B cell (primary cell): ENCODE data around the gene SCGB2A2. TPM values are rescaled to one million over a fixed set of nuclear protein-coding genes. Genes with fewer than 3 reads are reported as not detected.

ENCODE experiments used
- ATAC-seq: fragments of 200-7000 bp; cut with Tn5 transposase; one replicate; pipeline ENCODE4 v1.10.0; 2021; ENCODE audit warnings: low read depth, mild to moderate bottlenecking, moderate number of reproducible peaks, moderate library complexity
- CTCF ChIA-PET: fragments of 350-600 bp; sonication (Branson Sonifier 250); formaldehyde crosslinking; loops from one replicate; lab custom pipeline; 2021; ENCODE audit warnings: antibody characterized with exemption, inconsistent platforms; lab: Charles Lee
- POLR2A ChIA-PET: fragments of 350-600 bp; sonication (Branson Sonifier 250); formaldehyde crosslinking; loops from one replicate; lab custom pipeline; 2021; ENCODE audit warnings: antibody characterized with exemption; lab: Charles Lee
- DNase-seq: peaks from one replicate; pipeline ENCODE4 v3.0.0; 2013
- H2AFZ ChIP-seq: 2 replicates; pipeline ENCODE4 v1.6.1; 2012; ENCODE audit warnings: mild to moderate bottlenecking, low read depth, low read length; ENCODE audit not compliant: insufficient read depth, poor library complexity, severe bottlenecking
- H3K27ac ChIP-seq, 2 donors: 1 replicate in 1 of 2; 2 replicates in 1 of 2; pipeline ENCODE4 v1.5.1; 2012 to 2013; ENCODE audit warnings: low read length in 2 of 2, mild to moderate bottlenecking in 2 of 2, moderate library complexity in 1 of 2
- H3K27me3 ChIP-seq, 4 experiments: fragments of 200-600 bp in 1 of 4; sonication (generic) in 1 of 4; replicated peaks in 1 of 4; 1 replicate in 2 of 4; 2 replicates in 2 of 4; pipeline versions ENCODE4 v1.6.1 to v1.7.0; 2013 to 2016; ENCODE audit warnings: low read length in 3 of 4, mild to moderate bottlenecking in 2 of 4, mixed read lengths in 1 of 4, moderate library complexity in 1 of 4; ENCODE audit not compliant: insufficient read depth in 4 of 4, control insufficient read depth in 3 of 4; ENCODE audit errors: control extremely low read depth in 1 of 4
- H3K36me3 ChIP-seq, 2 experiments: replicated peaks in 1 of 2; 1 replicate in 1 of 2; 2 replicates in 1 of 2; pipeline versions ENCODE4 v1.6.1 to v1.7.1; 2013; ENCODE audit warnings: low read length in 1 of 2; ENCODE audit not compliant: insufficient read depth in 2 of 2, control insufficient read depth in 1 of 2; ENCODE audit errors: control extremely low read depth in 1 of 2, extremely low read depth in 1 of 2
- H3K4me1 ChIP-seq, 2 donors: fragments of 200-600 bp in 1 of 2; sonication (generic) in 1 of 2; 1 replicate in 1 of 2; 2 replicates in 1 of 2; pipeline versions ENCODE4 v1.5.1 to v1.6.1; 2013 to 2017; ENCODE audit warnings: low read length in 2 of 2; ENCODE audit not compliant: control insufficient read depth in 2 of 2, insufficient read depth in 2 of 2
- H3K4me2 ChIP-seq: replicated peaks from 2 replicates; pipeline ENCODE3; 2012; ENCODE audit warnings: mild to moderate bottlenecking, low read depth, low read length; ENCODE audit not compliant: poor library complexity, severe bottlenecking
- H3K4me3 ChIP-seq, 5 experiments: fragments of 200-600 bp in 1 of 5; sonication (generic) in 1 of 5; 1 replicate in 3 of 5; 2 replicates in 2 of 5; pipeline versions ENCODE4 v1.5.1 to v1.7.0; 2011 to 2016; ENCODE audit warnings: low read length in 4 of 5, mild to moderate bottlenecking in 4 of 5, low read depth in 2 of 5, control low read depth in 1 of 5, moderate library complexity in 1 of 5; ENCODE audit not compliant: insufficient read depth in 1 of 5; ENCODE audit errors: control extremely low read depth in 1 of 5, extremely low read depth in 1 of 5
- H3K79me2 ChIP-seq: fragments of 200-600 bp; sonication (generic); one replicate; pipeline ENCODE4 v1.6.0; 2016; ENCODE audit warnings: low read length; ENCODE audit not compliant: control insufficient read depth, insufficient read depth
- H3K9ac ChIP-seq: fragments of 200-600 bp; sonication (generic); 2 replicates; pipeline ENCODE4 v1.6.1; 2017; ENCODE audit warnings: mild to moderate bottlenecking, low read length, moderate library complexity
- H3K9me3 ChIP-seq, 3 donors: one replicate each; pipeline versions ENCODE4 v1.6.1 to v1.7.1; 2013; ENCODE audit warnings: low read length in 2 of 3; ENCODE audit not compliant: control insufficient read depth in 2 of 3, insufficient read depth in 1 of 3; ENCODE audit errors: control extremely low read depth in 1 of 3
- H4K20me1 ChIP-seq: 2 replicates; pipeline ENCODE4 v1.6.0; 2012; ENCODE audit warnings: mild to moderate bottlenecking, low read length; ENCODE audit not compliant: insufficient read depth, control insufficient read depth, poor library complexity, severe bottlenecking
- H3K27ac Mint-ChIP-seq: one replicate; pipeline ENCODE4 v1.8.0; 2021; ENCODE audit warnings: mixed read lengths
- H3K27me3 Mint-ChIP-seq: one replicate; pipeline ENCODE4 v1.8.0; 2021; ENCODE audit warnings: mixed read lengths
- H3K4me1 Mint-ChIP-seq: one replicate; pipeline ENCODE4 v1.8.0; 2021; ENCODE audit warnings: mixed read lengths
- H3K4me3 Mint-ChIP-seq: one replicate; pipeline ENCODE4 v1.8.0; 2021; ENCODE audit warnings: mixed read lengths
- H3K9me3 Mint-ChIP-seq: one replicate; pipeline ENCODE4 v1.8.0; 2022; ENCODE audit warnings: mixed read lengths; ENCODE audit not compliant: insufficient read depth
- CTCF ChIP-seq: fragments of 200-600 bp; IDR thresholded peaks from one replicate; pipeline ENCODE4 v1.8.0; 2022; ENCODE audit warnings: antibody characterized with exemption, mild to moderate bottlenecking
- EZH2 ChIP-seq: IDR thresholded peaks from 2 replicates; pipeline ENCODE4 v1.6.1; 2012; ENCODE audit warnings: borderline replicate concordance, low read depth, mild to moderate bottlenecking, moderate library complexity, low read length; ENCODE audit not compliant: insufficient read depth, poor library complexity, severe bottlenecking
- intact Hi-C: fragments of 100-400 bp; cut with micrococcal nuclease; formaldehyde crosslinking; loops from one replicate; pipeline ENCODE4 v1.10.0; 2022
- polyA plus RNA-seq: library from polyadenylated mRNA; depleted of rRNA; stranded (reverse); fragments of >200 nt; gene quantifications from 2 replicates; pipeline ENCODE4 v1.2.3, GENCODE V29; 2012
- total RNA-seq, 2 donors: library from RNA; stranded (reverse); fragments of 120-200 nt in 1 of 2; gene quantifications; 1 replicate in 1 of 2; 2 replicates in 1 of 2; pipeline versions ENCODE4 v1.2.3 to v1.2.4, GENCODE V29; 2013 to 2022

Gene SCGB2A2
- total and polyA plus RNA-seq, 2 donors (not counting 1 experiment from before 2014, with no cell fraction given): not detected

GRCh38 chr11:62223095-62223494 lies 46.9 kb upstream of the SCGB2A2 start:
- DNase-seq (no peak), ATAC-seq (no peak)
- no peaks in the 10 kb centered on the region for H3K27me3 ChIP-seq
- CTCF ChIA-PET: no interaction called here
- no peak overlapping the region for H3K27ac ChIP-seq
- Mint-ChIP-seq H3K4me3 (no peak overlapping the region), H3K9me3 (peaks cover 16% of the 10 kb centered on the region), H3K4me1 (no peaks in the 10 kb centered on the region), H3K27me3 (peaks cover 13% of the 10 kb centered on the region), H3K27ac (no peak overlapping the region)
- H3K4me3 ChIP-seq: no peak overlapping the region
- H4K20me1 ChIP-seq: no peaks in the 10 kb centered on the region
- no peak overlapping the region for H2AFZ ChIP-seq
- no peak overlapping the region for H3K9ac ChIP-seq
- POLR2A ChIA-PET: no interaction called here
- no peak for TF ChIP-seq CTCF
- no peak for TF ChIP-seq EZH2
- no peaks in the 10 kb centered on the region for H3K79me2 ChIP-seq
- no peaks in the 10 kb centered on the region for H3K36me3 ChIP-seq
- H3K4me1 ChIP-seq: no peaks in the 10 kb centered on the region
- H3K9me3 ChIP-seq: peaks cover 5 to 27% (median 6%) of the 10 kb centered on the region in 3 donors
- H3K4me2 ChIP-seq: no peak overlapping the region
- intact Hi-C loops: no loop called here

GRCh38 chr11:62233730-62234129 lies 36.2 kb upstream of the SCGB2A2 start:
- Histone ChIP-seq H3K27me3 (peaks cover 0 to 15% (median 2%) of the 10 kb centered on the region in 4 experiments), H3K9ac (no peak overlapping the region), H3K9me3 (no peaks in the 10 kb centered on the region), H3K36me3 (no peaks in the 10 kb centered on the region), H3K79me2 (no peaks in the 10 kb centered on the region), H3K4me1 (no peaks in the 10 kb centered on the region), H3K4me3 (no peak overlapping the region), H3K27ac (no peak overlapping the region), H2AFZ (no peak overlapping the region), H3K4me2 (no peak overlapping the region), H4K20me1 (no peaks in the 10 kb centered on the region)
- ChIA-PET CTCF (no interaction called here), POLR2A (no interaction called here)
- DNase-seq (no peak), ATAC-seq (no peak)
- Mint-ChIP-seq H3K27ac (no peak overlapping the region), H3K4me3 (no peak overlapping the region), H3K4me1 (no peaks in the 10 kb centered on the region), H3K27me3 (peaks cover 47% of the 10 kb centered on the region), H3K9me3 (no peaks in the 10 kb centered on the region)
- TF ChIP-seq CTCF: no peak
- TF ChIP-seq EZH2: no peak
- intact Hi-C loops: no loop called here
